Measurements from ENCODE around the gene PCSK4. TPM values are rescaled to one million over a fixed set of nuclear protein-coding genes. Genes with fewer than 3 reads are reported as not detected.

PCSK4 gene
- 1.2 and 1.6 TPM in 2 replicates for total RNA-seq

DNA sequence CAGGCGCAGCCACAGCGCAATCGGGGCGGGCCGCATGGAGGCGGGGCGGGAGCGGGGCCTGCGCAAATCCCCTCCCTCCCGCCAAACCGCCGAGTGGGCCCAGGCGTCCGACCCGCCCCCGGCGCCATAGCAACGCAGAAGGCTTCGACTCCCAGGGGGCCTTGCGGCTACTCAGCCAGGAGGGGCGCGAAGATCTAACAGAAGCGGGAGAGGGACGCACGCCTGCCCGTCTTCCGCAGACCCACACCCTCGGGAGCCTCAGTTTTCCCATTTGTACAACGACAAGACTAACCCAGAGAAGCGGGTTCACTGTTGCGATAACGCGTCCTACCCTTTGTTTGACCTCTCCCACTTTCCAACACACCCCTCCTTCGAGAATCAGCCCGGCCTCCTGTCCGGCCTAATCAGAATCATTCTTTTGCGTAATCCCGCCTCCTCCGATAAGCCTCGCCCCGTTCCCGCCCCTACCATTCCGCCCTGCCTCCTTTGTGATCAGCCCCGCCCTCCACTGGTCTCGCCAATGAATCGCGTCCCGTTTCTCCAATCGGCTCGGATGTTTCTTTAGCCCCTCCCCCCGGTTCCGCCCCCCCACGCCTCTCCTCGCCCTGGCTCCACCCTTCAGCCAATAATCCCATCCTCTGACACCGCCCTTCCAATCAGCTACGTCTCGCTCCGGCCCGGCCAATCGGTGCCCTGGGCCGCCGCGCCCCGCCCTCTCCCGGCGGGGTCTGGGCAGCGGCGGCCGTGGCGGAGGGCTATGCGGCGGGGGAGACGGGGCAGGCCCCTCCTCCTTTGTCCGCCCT is at the start of gene PCSK4:
TSS of gene PCSK4 (minus strand) at position 40 of the 803 bp plus-strand sequence. CDS start at position 36, 4 bp downstream.

GRCh38 chr19:1523412-1524286 is 33.5 kb upstream of the PCSK4 start, which contains the start of gene PLK5:
TSS of gene PLK5 (plus strand) at chr19:1524077. CDS start at chr19:1526997, 2,920 bp downstream.

GRCh38 chr19:1512671-1513498 is 22.7 kb upstream of the PCSK4 start, which contains the start of gene ADAMTSL5:
TSS of gene ADAMTSL5 (minus strand) at chr19:1513019. CDS start at chr19:1510943, 2,076 bp downstream.

GRCh38 chr19:1491114-1491848 is 1.1 kb upstream of the PCSK4 start, which contains the start of gene REEP6:
TSS of gene REEP6 (plus strand) at chr19:1491181. CDS start at chr19:1491270, 89 bp downstream.

GRCh38 chr19:1478934-1479707 is 11.0 kb downstream of the PCSK4 start, which contains the start of gene C19orf25:
TSS of gene C19orf25 (minus strand) at chr19:1479215. CDS start at chr19:1478903, 312 bp downstream.

GRCh38 chr19:1449467-1450442 is 40.4 kb downstream of the PCSK4 start, which contains the start of gene APC2:
TSS of gene APC2 (plus strand) at chr19:1450121. CDS start at chr19:1453002, 2,881 bp downstream.

DNA sequence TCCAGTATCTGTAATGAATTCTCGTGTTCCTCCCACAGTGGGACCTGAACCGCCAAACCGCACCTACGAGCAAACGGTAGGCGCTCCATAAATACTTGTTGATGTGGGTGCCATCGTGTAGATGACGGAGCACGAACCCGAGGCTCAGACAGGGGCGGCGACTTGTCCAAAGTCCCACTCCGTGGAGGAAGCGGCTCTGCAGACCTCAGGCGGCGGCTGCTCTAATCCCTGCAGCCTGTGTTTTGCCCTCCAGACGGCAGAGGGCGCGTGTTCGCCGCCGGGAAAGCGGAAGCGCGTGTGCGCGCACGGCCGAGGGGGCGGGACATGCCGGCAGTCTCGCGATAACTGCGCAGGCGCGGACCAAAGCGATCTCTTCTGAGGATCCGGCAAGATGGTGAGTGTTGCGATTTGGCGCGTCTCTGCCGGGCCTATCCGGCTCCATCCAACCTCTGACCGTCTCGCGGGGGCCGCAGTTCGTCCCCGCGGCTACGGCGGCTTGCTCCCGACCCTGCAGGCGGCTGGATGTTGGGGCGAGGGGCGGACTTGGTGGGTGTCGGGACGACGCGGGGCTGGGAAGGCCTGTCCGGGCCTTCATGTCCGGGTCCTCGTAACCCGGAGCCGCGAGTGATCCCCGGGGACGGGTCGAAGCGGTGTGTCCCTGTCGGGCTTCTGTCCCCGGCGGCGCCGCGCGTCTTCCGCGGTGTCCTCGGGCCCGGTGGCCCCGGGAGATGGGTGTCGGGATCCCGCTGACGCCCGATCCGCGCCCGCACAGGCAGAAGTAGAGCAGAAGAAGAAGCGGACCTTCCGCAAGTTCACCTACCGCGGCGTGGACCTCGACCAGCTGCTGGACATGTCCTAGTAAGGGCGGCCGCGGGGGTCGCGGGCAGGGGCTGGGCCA is 51.9 kb downstream of the PCSK4 start, which contains the start of gene RPS15:
TSS of gene RPS15 (plus strand) at position 362 of the 898 bp plus-strand sequence. CDS start at position 392, 30 bp downstream.

Other genes with a start within 250 kb of the PCSK4 start
- gene ATP5F1D, start 248.6 kb downstream of the PCSK4 start, total RNA-seq, result 103 and 108 TPM in 2 replicates
- gene MIDN, start 241.8 kb downstream of the PCSK4 start, total RNA-seq, result 18.7 and 19.2 TPM in 2 replicates
- 300 and 305 TPM in 2 replicates for gene CIRBP, start 221.0 kb downstream of the PCSK4 start, total RNA-seq
- gene FAM174C, start 214.8 kb downstream of the PCSK4 start, total RNA-seq, result 57.2 and 66.0 TPM in 2 replicates
- gene EFNA2, start 204.5 kb downstream of the PCSK4 start, total RNA-seq, result not detected in 2 replicates
- gene NDUFS7, start 106.4 kb downstream of the PCSK4 start, total RNA-seq, result 187 and 192 TPM in 2 replicates
- 37.5 and 55.8 TPM in 2 replicates for gene GAMT, start 88.8 kb downstream of the PCSK4 start, total RNA-seq
- 117 and 138 TPM in 2 replicates for gene DAZAP1, start 82.8 kb downstream of the PCSK4 start, total RNA-seq
- 3,175 and 3,222 TPM in 2 replicates for gene RPS15, start 52.0 kb downstream of the PCSK4 start, total RNA-seq
- under 0.01 TPM in 2 replicates for gene APC2, start 40.2 kb downstream of the PCSK4 start, total RNA-seq
- 34.3 and 35.2 TPM in 2 replicates for gene C19orf25, start 11.1 kb downstream of the PCSK4 start, total RNA-seq
- gene REEP6, start 831 bp upstream of the PCSK4 start, total RNA-seq, result 2.2 and 2.5 TPM in 2 replicates
- gene ADAMTSL5, start 22.7 kb upstream of the PCSK4 start, total RNA-seq, result 1.2 and 2.0 TPM in 2 replicates
- gene PLK5, start 33.7 kb upstream of the PCSK4 start, total RNA-seq, result not detected in 2 replicates
- gene MEX3D, start 78.0 kb upstream of the PCSK4 start, total RNA-seq, result 41.9 and 50.9 TPM in 2 replicates
- gene MBD3, start 102.5 kb upstream of the PCSK4 start, total RNA-seq, result 120 and 127 TPM in 2 replicates
- 97.7 and 103 TPM in 2 replicates for gene UQCR11, start 115.1 kb upstream of the PCSK4 start, total RNA-seq
- gene TCF3, start 162.3 kb upstream of the PCSK4 start, total RNA-seq, result 170 and 180 TPM in 2 replicates